GM23248 (cell line): ENCODE results near the gene PTPN20. TPM values are rescaled to one million over a fixed set of nuclear protein-coding genes. Genes with fewer than 3 reads are reported as not detected.
A peak's percentile ranks its signal among the peaks of the same experiment; 100 is the strongest.

Source experiments
- DNase-seq: peaks from one replicate; pipeline ENCODE4 v3.0.0-alpha.2; 2015
- H2AFZ ChIP-seq: fragments of 200-600 bp; sonication (generic); 2 replicates; pipeline ENCODE4 v1.6.1; 2016; ENCODE audit warnings: antibody characterized with exemption
- H3F3A ChIP-seq: fragments of 200-600 bp; sonication (generic); 2 replicates; pipeline ENCODE4 v1.6.1; 2016; ENCODE audit warnings: mild to moderate bottlenecking, antibody characterized with exemption, mixed run types; ENCODE audit not compliant: insufficient read depth
- H3K27ac ChIP-seq: fragments of 200-600 bp; sonication (generic); 2 replicates; pipeline ENCODE4 v1.5.1; 2016; ENCODE audit warnings: mild to moderate bottlenecking
- H3K27me3 ChIP-seq: fragments of 200-600 bp; sonication (generic); replicated peaks from 2 replicates; pipeline ENCODE4 v1.6.1; 2016; ENCODE audit warnings: mild to moderate bottlenecking; ENCODE audit not compliant: insufficient read depth
- H3K36me3 ChIP-seq: fragments of 200-600 bp; sonication (generic); 2 replicates; pipeline ENCODE4 v1.6.1; 2016; ENCODE audit warnings: low read depth, mild to moderate bottlenecking
- H3K4me1 ChIP-seq: fragments of 200-600 bp; sonication (generic); 2 replicates; pipeline ENCODE4 v1.6.1; 2016; ENCODE audit warnings: mild to moderate bottlenecking; ENCODE audit not compliant: insufficient read depth
- H3K4me2 ChIP-seq: fragments of 200-600 bp; sonication (generic); one replicate; pipeline ENCODE4 v1.6.1; 2016; ENCODE audit warnings: mild to moderate bottlenecking; ENCODE audit not compliant: unreplicated experiment
- H3K4me3 ChIP-seq: fragments of 200-600 bp; sonication (generic); 2 replicates; pipeline ENCODE4 v1.5.1; 2016; ENCODE audit warnings: mild to moderate bottlenecking
- H3K79me2 ChIP-seq: fragments of 200-600 bp; sonication (generic); 2 replicates; pipeline ENCODE4 v1.6.1; 2016; ENCODE audit warnings: mild to moderate bottlenecking; ENCODE audit not compliant: insufficient read depth
- H3K9ac ChIP-seq: fragments of 200-600 bp; sonication (generic); 2 replicates; pipeline ENCODE4 v1.6.1; 2016; ENCODE audit warnings: mild to moderate bottlenecking
- H3K9me2 ChIP-seq: fragments of 200-600 bp; sonication (generic); 2 replicates; pipeline ENCODE4 v1.6.1; 2016; ENCODE audit warnings: mixed run types, mild to moderate bottlenecking, moderate library complexity; ENCODE audit not compliant: insufficient read depth
- H3K9me3 ChIP-seq: fragments of 200-600 bp; sonication (generic); one replicate; pipeline ENCODE4 v1.6.1; 2017; ENCODE audit warnings: low read depth
- H4K20me1 ChIP-seq: fragments of 200-600 bp; sonication (generic); 2 replicates; pipeline ENCODE4 v1.6.0; 2016; ENCODE audit not compliant: insufficient read depth
- EZH2 ChIP-seq: fragments of 200-600 bp; sonication (generic); IDR thresholded peaks from 2 replicates; pipeline ENCODE4 v1.6.1; 2018; ENCODE audit warnings: antibody characterized with exemption, mild to moderate bottlenecking; ENCODE audit not compliant: insufficient read depth, poor library complexity, severe bottlenecking
- EZH2phosphoT487 ChIP-seq: fragments of 200-600 bp; sonication (generic); IDR thresholded peaks from 2 replicates; pipeline ENCODE4 v1.6.1; 2018; ENCODE audit warnings: antibody characterized with exemption, moderate library complexity, mild to moderate bottlenecking, low read depth; ENCODE audit not compliant: insufficient read depth
- WGBS, 2 experiments: methylation state at CpG; one replicate each; pipeline ENCODE4 v1.1.6; 2015 to 2017; ENCODE audit warnings: low lambda C conversion rate in 2 of 2, low coverage in 1 of 2; ENCODE audit errors: missing lambda C conversion rate in 2 of 2; 5-methylcytosine and 5-hydroxymethylcytosine counted together
- in situ Hi-C: fragments of 300-500 bp; cut with MboI; formaldehyde crosslinking; loops from 2 replicates; pipeline ENCODE4 v1.15.0; 2020
- polyA plus RNA-seq: library from polyadenylated mRNA; unstranded; fragments of >200 nt; fragmentation: Nextera tagmentation; extraction: Ambion mirVana; gene quantifications from 2 replicates; pipeline ENCODE4 v1.2.1, GENCODE V29; 2016
- total RNA-seq: library from RNA; depleted of rRNA; stranded (reverse); fragments of >200 nt; shearing (Covaris generic); gene quantifications from 2 replicates; pipeline ENCODE4 v1.2.3, GENCODE V29; 2014

Gene PTPN20
- total and polyA plus RNA-seq, 2 experiments from 2014 or later: 0.15 to 0.22 TPM

- Histone ChIP-seq H3K27ac (no peak overlapping the region), H3F3A (peaks cover 6% of the 10 kb centered on the region; the same call in 1 of the 2 replicates), H3K9me2 (no peaks in the 10 kb centered on the region), H3K27me3 (no peaks in the 10 kb centered on the region), H3K4me1 (peaks cover 15% of the 10 kb centered on the region), H3K79me2 (no peaks in the 10 kb centered on the region), H3K9me3 (no peaks in the 10 kb centered on the region), H3K4me3 (no peak overlapping the region), H3K4me2 (no peak overlapping the region), H2AFZ (no peak overlapping the region), H4K20me1 (no peaks in the 10 kb centered on the region), H3K9ac (no peak overlapping the region), H3K36me3 (no peaks in the 10 kb centered on the region)
- no peak for DNase-seq
- WGBS, 2 experiments: 36 to 42% methylated on average over 15 of the region's 15 CpGs
- TF ChIP-seq EZH2phosphoT487: no peak
- TF ChIP-seq EZH2: no peak
- in situ Hi-C loops: no loop called here
These were observed 132.8 kb downstream of the PTPN20 start for GRCh38 chr10:47043928-47044538.

GRCh38 chr10:47044741-47045140 is 133.5 kb downstream of the PTPN20 start:
- TF ChIP-seq EZH2phosphoT487: no peak
- TF ChIP-seq EZH2: no peak
- Histone ChIP-seq H3K9me3 (no peaks in the 10 kb centered on the region), H3K27me3 (no peaks in the 10 kb centered on the region), H4K20me1 (no peaks in the 10 kb centered on the region), H2AFZ (no peak overlapping the region), H3F3A (peaks cover 6% of the 10 kb centered on the region; the same call in 1 of the 2 replicates), H3K9ac (no peak overlapping the region), H3K9me2 (no peaks in the 10 kb centered on the region), H3K36me3 (no peaks in the 10 kb centered on the region), H3K27ac (no peak overlapping the region), H3K4me3 (no peak overlapping the region), H3K4me1 (peaks cover 15% of the 10 kb centered on the region), H3K4me2 (no peak overlapping the region), H3K79me2 (no peaks in the 10 kb centered on the region)
- peak; percentile 30 for DNase-seq
- WGBS, 2 experiments: 40 to 51% methylated on average over 2 of the region's 2 CpGs
- in situ Hi-C loops: no loop called here

- in situ Hi-C loops: no loop called here
- no peak overlapping the region for H3K4me3 ChIP-seq
- TF ChIP-seq EZH2 (no peak), EZH2phosphoT487 (no peak)
- H3K9ac ChIP-seq: no peak overlapping the region
- H3K9me3 ChIP-seq: no peaks in the 10 kb centered on the region
- no peak for DNase-seq
- no peaks in the 10 kb centered on the region for H3K36me3 ChIP-seq
- no peaks in the 10 kb centered on the region for H3K79me2 ChIP-seq
- no peaks in the 10 kb centered on the region for H3K9me2 ChIP-seq
- peaks cover 6% of the 10 kb centered on the region; the same call in 1 of the 2 replicates for H3F3A ChIP-seq
- WGBS, 2 experiments: 72 to 76% methylated on average over 8 of the region's 8 CpGs
- H2AFZ ChIP-seq: no peak overlapping the region
- no peak overlapping the region for H3K27ac ChIP-seq
- peaks cover 15% of the 10 kb centered on the region for H3K4me1 ChIP-seq
- no peaks in the 10 kb centered on the region for H4K20me1 ChIP-seq
- H3K4me2 ChIP-seq: no peak overlapping the region
- H3K27me3 ChIP-seq: no peaks in the 10 kb centered on the region
These were observed 134.2 kb downstream of the PTPN20 start for GRCh38 chr10:47045331-47045861.

- 70 to 72% methylated on average over 18 to 19 of the region's 20 CpGs for WGBS, 2 experiments
These were observed 135.3 kb downstream of the PTPN20 start for GRCh38 chr10:47046321-47047126.

More at GRCh38 chr10:47046321-47047126, 135.3 kb downstream of the PTPN20 start:
- Histone ChIP-seq H3F3A (0 out of 2 replicates have a peak, but pooled peaks cover 2% of the 10 kb centered on the region), H3K9ac (no peak overlapping the region), H3K4me2 (no peak overlapping the region), H3K27ac (no peak overlapping the region), H3K27me3 (no peaks in the 10 kb centered on the region), H3K79me2 (no peaks in the 10 kb centered on the region), H3K36me3 (no peaks in the 10 kb centered on the region), H3K9me3 (no peaks in the 10 kb centered on the region), H3K4me1 (peaks cover 9% of the 10 kb centered on the region), H4K20me1 (no peaks in the 10 kb centered on the region), H3K9me2 (no peaks in the 10 kb centered on the region), H3K4me3 (no peak overlapping the region), H2AFZ (no peak overlapping the region)
- DNase-seq: no peak
- in situ Hi-C loops: no loop called here
- TF ChIP-seq EZH2: no peak
- TF ChIP-seq EZH2phosphoT487: no peak
